H1 (cell line): ENCODE data around the gene DDX23. TPM values are rescaled to one million over a fixed set of nuclear protein-coding genes. Genes with fewer than 3 reads are reported as not detected.

Experiments
- ATF3 ChIP-seq: IDR thresholded peaks from 2 replicates; pipeline ENCODE4 v1.6.1; 2011; ENCODE audit warnings: low read depth, mild to moderate bottlenecking, low read length; ENCODE audit not compliant: insufficient read depth
- CBX5 ChIP-seq: fragments of 300-800, 300-1000 bp; sonication (generic); IDR thresholded peaks from 2 replicates; pipeline ENCODE4 v1.7.1; 2016; ENCODE audit warnings: antibody characterized with exemption, low read length, low read depth
- CTBP2 ChIP-seq: IDR thresholded peaks from 2 replicates; pipeline ENCODE4 v1.7.0; 2011; ENCODE audit warnings: borderline replicate concordance, mild to moderate bottlenecking, moderate library complexity, mixed read lengths, low read length; ENCODE audit not compliant: insufficient read depth, insufficient read length
- MAX ChIP-seq: IDR thresholded peaks from 2 replicates; pipeline ENCODE4 v1.6.1; 2012; ENCODE audit warnings: inconsistent platforms
- RAD21 ChIP-seq, 2 experiments: IDR thresholded peaks in 1 of 2; conservative IDR thresholded peaks in 1 of 2; 2 replicates each; pipeline ENCODE4 v1.6.1; 2011; ENCODE audit warnings: low read depth in 2 of 2, low read length in 2 of 2, improper control_type of control experiment in 1 of 2, inconsistent platforms in 1 of 2, mild to moderate bottlenecking in 1 of 2, moderate library complexity in 1 of 2
- RFX5 ChIP-seq: IDR thresholded peaks from 2 replicates; pipeline ENCODE4 v1.6.1; 2011; ENCODE audit warnings: low read depth, low read length, improper control_type of control experiment, borderline replicate concordance
- SAP30 ChIP-seq: fragments of 300-600 bp; sonication (generic); IDR thresholded peaks from 2 replicates; pipeline ENCODE4 v1.7.1; 2012; ENCODE audit warnings: low read length, moderate library complexity, mild to moderate bottlenecking, inconsistent platforms; ENCODE audit not compliant: insufficient read depth, insufficient replicate concordance
- SIN3A ChIP-seq, 2 experiments: IDR thresholded peaks in 1 of 2; conservative IDR thresholded peaks in 1 of 2; 2 replicates each; pipeline ENCODE4 v1.6.1; 2011 to 2012; ENCODE audit warnings: low read length in 2 of 2, improper control_type of control experiment in 1 of 2, low read depth in 1 of 2, mild to moderate bottlenecking in 1 of 2
- SRF ChIP-seq: IDR thresholded peaks from 2 replicates; pipeline ENCODE4 v1.6.1; 2011; ENCODE audit warnings: mild to moderate bottlenecking, low read depth, low read length, moderate library complexity
- TAF7 ChIP-seq: optimal IDR thresholded peaks from 2 replicates; pipeline ENCODE3; 2011; ENCODE audit warnings: low read depth, mild to moderate bottlenecking, inconsistent platforms, low read length, moderate library complexity, borderline replicate concordance
- TEAD4 ChIP-seq: IDR thresholded peaks from 2 replicates; pipeline ENCODE4 v1.6.1; 2012; ENCODE audit warnings: low read depth, low read length, inconsistent platforms, mixed read lengths
- polyA plus RNA-seq, 7 experiments: library from polyadenylated mRNA; depleted of rRNA in 3 of 7; stranded (reverse) in 5 of 7; unstranded in 2 of 7; fragments of >200 nt in 5 of 7; fragments of 200-250 nt in 2 of 7; gene quantifications; 1 replicate in 5 of 7; 2 replicates in 1 of 7; 4 replicates in 1 of 7; pipeline versions ENCODE4 v1.2.1 to v1.2.3, GENCODE V29; 2011 to 2013; ENCODE audit warnings: missing spikeins in 2 of 7, mixed read lengths in 2 of 7
- total RNA-seq: library from RNA; stranded (reverse); fragmentation: NEBNext Ultra II Directional; extraction: Animal tissue kit (Norgen Biotek cat#: 25700); gene quantifications from 2 replicates; pipeline ENCODE4 v1.2.1, GENCODE V29; 2021

The DDX23 gene
- total and polyA plus RNA-seq, 2 of the 8 experiments (the other 6 are each of a cell fraction or from before 2014, with no cell fraction given), result 43.5 to 107 TPM

GRCh38 chr12:48818831-48819590 is 33.0 kb downstream of the DDX23 start (continued):
- TF ChIP-seq RAD21 (IDR thresholded peaks at IDR 0.05 in 1 of 2, conservative IDR thresholded peaks at IDR 0.05 in 1 of 2; ENCODE audit: low read depth in 2 of 2, low read length in 2 of 2), result peak; percentile 6 to 21; a peak in 2 of 4 replicates
- TF ChIP-seq SIN3A (conservative IDR thresholded peaks at IDR 0.05 in 1 of 2, IDR thresholded peaks at IDR 0.05 in 1 of 2; ENCODE audit: low read depth in 1 of 2, low read length in 2 of 2), result no peak; a peak in 1 of 4 replicates
- no peak for TF ChIP-seq SRF
- no peak for TF ChIP-seq RFX5
- TF ChIP-seq TEAD4, result no peak
- TF ChIP-seq TAF7, result no peak
- TF ChIP-seq ATF3, result no peak
- TF ChIP-seq CBX5, result no peak
- TF ChIP-seq SAP30, result peak; percentile 7
- peak; percentile 33; the same call in 1 of the 2 replicates for TF ChIP-seq MAX
- TF ChIP-seq CTBP2, result peak; percentile 87
